NCI-H2107 (cell line): ENCODE data around the gene ADCY7.

Experiments
- DNase-seq: peaks from one replicate; lab custom pipeline; 2025; lab: John Stamatoyannopoulos, UW

The ADCY7 gene

GRCh38 chr16:50248845-50249244 lies 17.5 kb upstream of the ADCY7 start:
- no peak for DNase-seq

- no peak for DNase-seq
These were observed 14.8 kb upstream of the ADCY7 start for GRCh38 chr16:50251375-50252081.

- DNase-seq: no peak
These were observed 14.2 kb upstream of the ADCY7 start for GRCh38 chr16:50252082-50252611.

- no peak for DNase-seq
These were observed 13.4 kb upstream of the ADCY7 start for GRCh38 chr16:50252874-50253513.

- no peak for DNase-seq
These were observed 12.8 kb upstream of the ADCY7 start for GRCh38 chr16:50253514-50253910.

- DNase-seq: no peak
These were observed 12.3 kb upstream of the ADCY7 start for GRCh38 chr16:50254072-50254471.

- no peak for DNase-seq
These were observed 10.8 kb upstream of the ADCY7 start for GRCh38 chr16:50255538-50255937.

GRCh38 chr16:50256604-50257003 lies 9.7 kb upstream of the ADCY7 start:
- DNase-seq: no peak

- no peak for DNase-seq
These were observed 8.5 kb upstream of the ADCY7 start for GRCh38 chr16:50257876-50258275.

GRCh38 chr16:50259334-50260205 lies 6.8 kb upstream of the ADCY7 start:
- peak; percentile 12 for DNase-seq

GRCh38 chr16:50260206-50261159 lies 5.9 kb upstream of the ADCY7 start:
- DNase-seq: no peak

- no peak for DNase-seq
These were observed 5.1 kb upstream of the ADCY7 start for GRCh38 chr16:50261160-50261706.

- no peak for DNase-seq
These were observed 4.6 kb upstream of the ADCY7 start for GRCh38 chr16:50261707-50262235.

GRCh38 chr16:50263060-50263909 lies 3.1 kb upstream of the ADCY7 start:
- DNase-seq: no peak

- DNase-seq: no peak
These were observed 2.1 kb upstream of the ADCY7 start for GRCh38 chr16:50263940-50264929.

GRCh38 chr16:50265260-50265659 lies 1.1 kb upstream of the ADCY7 start:
- no peak for DNase-seq

GRCh38 chr16:50265716-50266336 lies 525 bp upstream of the ADCY7 start:
- no peak for DNase-seq

GRCh38 chr16:50267151-50267631 lies 840 bp downstream of the ADCY7 start:
- no peak for DNase-seq
